ENCODE results near the gene OR1S2. TPM values are rescaled to one million over a fixed set of nuclear protein-coding genes. Genes with fewer than 3 reads are reported as not detected.
"Not testable (repeated sequence)": the region's sequence is repeated elsewhere in the genome, so short reads cannot be mapped to it uniquely, and the experiment has no call there.

OR1S2 gene, protein sequence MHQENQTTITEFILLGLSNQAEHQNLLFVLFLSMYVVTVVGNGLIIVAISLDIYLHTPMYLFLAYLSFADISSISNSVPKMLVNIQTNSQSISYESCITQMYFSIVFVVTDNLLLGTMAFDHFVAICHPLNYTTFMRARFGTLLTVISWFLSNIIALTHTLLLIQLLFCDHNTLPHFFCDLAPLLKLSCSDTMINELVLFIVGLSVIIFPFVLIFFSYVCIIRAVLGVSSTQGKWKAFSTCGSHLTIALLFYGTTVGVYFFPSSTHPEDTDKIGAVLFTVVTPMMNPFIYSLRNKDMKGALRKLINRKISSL
- total RNA-seq = not detected

DNA sequence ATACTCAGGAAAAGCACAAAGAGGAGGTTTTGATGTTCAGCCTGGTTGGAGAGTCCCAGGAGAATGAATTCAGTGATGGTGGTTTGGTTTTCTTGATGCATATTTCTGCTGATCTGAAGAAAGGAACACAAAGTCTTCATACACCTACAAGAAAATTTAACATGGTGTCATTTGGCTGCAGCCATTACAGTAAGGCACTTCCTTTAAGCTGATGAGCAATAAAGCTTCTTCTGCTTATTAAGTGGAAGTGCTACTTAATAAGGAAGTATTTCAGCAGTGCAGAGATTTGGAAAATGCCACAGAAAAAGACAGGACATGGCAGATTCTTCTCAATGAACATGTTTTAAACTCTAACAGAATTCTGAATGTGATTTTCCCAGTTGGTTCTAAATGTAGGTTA lies at the start of gene OR1S2:
Gene OR1S2 (minus strand): TSS at position 101 of the 400 bp plus-strand sequence. CDS start 0 bp downstream, at position 101.
- no peak for DNase-seq (ENCODE audit: low spot score)

DNA sequence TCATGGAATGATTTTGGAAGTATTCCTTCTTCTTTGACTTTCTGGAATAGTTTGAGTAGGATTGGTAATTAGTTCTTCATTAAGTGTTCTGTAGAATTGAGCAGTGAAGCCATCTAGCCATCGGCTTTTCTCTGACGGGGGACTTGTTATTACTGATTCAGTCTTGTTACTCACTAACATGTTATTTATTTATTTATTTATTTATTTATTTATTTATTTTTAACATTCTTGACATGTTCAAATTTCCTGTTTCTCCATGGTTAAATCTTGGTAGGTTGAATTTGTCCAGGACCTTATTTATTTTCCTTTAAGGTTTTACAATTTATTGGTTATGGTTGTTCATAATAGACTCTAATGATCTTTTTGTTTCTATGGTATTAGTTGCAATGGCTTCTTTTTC lies 40.0 kb upstream of the OR1S2 start:
- no peak for DNase-seq (ENCODE audit: low spot score)

DNA sequence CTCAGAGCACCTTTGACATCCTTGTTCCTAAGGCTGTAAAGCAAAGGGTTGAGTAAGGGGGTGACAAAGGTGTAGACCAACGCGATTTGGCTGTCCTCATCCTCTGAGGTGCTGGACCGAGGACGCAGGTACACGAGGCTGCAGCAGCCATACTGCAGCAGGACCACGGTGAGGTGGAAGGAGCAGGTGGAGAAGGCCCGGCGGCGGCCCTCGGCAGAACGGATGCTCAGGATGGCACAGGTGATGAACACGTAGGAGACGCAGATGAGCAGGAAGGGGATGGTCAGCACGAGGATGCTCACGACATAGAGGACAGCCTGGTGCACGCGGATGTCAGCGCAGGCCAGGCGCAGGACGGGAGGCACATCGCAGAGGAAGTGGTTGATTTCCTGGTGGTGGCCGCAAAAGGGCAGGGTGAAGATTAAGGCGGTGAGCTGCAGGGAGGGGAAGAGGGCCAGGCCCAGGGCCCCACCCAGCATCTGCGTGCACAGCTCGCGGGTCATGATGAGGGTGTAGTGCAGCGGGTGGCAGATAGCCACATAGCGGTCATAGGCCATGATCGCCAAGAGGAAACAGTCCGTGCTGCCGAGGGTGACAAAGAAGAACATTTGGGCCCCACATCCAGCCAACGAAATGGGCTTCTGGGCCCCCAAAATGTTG lies 24.1 kb upstream of the OR1S2 start:
- no peak for DNase-seq (ENCODE audit: low spot score)

DNA sequence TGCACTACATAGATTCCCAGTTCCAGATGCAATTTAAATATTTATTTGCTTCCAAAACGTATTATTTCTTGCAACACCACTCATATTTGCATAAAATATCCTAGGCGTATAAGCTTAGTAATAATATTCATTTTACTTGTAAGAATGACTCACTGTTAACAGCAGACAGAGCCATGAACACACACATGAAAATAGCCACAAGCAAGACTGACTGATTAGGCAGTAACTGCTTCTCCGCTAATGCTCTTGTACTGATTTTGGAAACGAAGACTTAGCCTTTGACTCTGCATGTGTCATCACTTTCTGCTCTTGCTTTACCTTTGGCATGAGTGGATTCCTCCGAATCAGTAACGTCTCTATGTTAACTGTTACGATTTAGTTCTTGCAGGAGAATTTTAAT lies 18.8 kb upstream of the OR1S2 start:
- no peak for DNase-seq (ENCODE audit: low spot score)

DNA sequence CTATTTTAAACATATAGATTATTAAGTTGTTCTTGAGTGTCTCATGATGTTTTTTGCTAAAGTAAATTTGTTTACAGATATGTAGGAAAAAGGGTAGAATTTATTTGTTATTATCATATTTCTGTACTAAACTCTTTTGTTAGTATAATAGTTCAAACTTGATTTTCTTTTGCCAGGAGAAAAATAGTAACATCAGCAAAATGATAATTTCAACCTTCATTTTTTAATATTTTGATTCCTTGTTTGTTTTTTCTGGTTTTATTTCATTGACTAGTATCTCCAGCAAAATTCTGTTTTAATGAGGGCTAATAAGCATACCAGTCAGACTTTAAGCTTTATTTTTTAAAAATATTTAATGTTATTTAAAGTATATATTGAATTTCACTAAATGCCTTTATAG lies 12.5 kb upstream of the OR1S2 start:
- no peak for DNase-seq (ENCODE audit: low spot score)

DNA sequence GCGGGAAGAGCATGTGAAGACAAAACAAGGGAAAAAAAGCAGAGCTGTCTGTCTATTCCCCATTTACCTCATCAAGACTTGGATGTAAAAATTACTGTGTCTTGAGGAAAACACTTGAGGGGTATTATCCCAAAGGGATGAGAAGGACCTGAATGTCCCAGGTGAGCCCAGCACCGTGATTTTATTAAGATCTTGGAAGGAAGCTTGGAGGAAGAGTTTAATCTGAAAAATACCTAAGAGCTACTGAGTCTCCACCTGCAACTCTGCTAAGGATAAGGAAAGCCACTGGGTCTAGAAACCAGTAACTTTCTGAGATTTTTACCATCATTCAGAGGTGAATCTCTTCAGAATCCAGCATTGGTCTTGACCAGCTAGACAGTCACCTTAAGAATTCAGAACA lies 8.5 kb upstream of the OR1S2 start, which contains the start of gene OR1S1:
Gene OR1S1 (plus strand): TSS at position 301 of the 400 bp plus-strand sequence.
- DNase-seq (ENCODE audit: low spot score) = not testable (repeated sequence)

DNA sequence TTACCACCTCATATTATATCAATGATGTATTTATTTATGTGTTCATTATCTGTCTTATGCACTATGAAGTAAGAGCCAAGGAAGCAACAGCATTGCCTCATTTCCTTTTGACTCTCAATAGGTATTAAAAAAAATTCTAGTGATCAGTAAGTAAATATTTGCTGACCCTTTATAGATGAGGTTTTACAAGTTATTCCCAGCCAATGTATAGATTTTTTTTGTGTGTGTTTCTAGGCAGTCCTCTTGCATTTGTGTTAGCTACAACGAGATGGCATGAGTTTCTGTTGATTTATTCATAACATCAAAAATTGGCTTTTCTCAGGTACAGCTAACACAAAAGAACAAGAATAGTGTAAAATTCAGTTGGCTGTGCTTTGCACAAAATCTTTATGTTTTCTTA lies 4.7 kb downstream of the OR1S2 start:
- DNase-seq (ENCODE audit: low spot score) = no peak

DNA sequence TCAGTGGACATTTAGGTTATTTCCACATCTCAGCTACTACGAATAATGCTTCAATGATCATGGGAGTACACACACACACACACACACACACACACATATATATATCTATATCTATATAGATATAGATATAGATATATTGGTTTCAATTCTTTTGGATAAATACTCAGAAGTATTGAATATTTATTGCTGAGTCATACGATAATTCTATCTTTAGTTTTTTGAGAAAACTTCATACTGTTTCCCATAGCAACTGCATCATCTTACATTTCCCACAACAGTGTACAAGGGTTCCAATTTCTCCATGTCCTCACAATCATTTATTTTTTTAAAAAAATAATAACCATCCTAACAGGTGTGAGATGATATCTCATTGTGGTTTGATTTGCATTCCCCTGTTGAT lies 8.0 kb downstream of the OR1S2 start:
- DNase-seq (ENCODE audit: low spot score) = no peak

DNA sequence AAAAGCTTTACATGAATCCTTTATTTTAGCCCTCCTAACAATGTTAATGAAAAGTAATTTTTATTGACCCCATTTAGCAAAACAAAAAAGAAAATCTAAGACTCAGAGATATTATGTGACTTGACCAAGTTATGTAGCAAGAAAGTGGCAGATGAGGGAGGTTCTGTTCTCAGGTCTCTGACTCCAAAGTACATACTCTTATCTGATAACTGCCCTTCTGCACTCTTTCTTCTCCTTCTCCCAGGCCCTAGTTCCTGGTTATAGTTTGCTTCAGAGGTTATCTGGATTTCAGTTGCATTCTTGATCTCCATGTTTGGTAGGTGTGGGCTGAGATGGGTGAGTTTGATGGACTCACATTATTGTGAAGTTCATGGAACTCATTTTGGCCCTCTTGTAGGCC lies 10.6 kb downstream of the OR1S2 start:
- no peak for DNase-seq (ENCODE audit: low spot score)

DNA sequence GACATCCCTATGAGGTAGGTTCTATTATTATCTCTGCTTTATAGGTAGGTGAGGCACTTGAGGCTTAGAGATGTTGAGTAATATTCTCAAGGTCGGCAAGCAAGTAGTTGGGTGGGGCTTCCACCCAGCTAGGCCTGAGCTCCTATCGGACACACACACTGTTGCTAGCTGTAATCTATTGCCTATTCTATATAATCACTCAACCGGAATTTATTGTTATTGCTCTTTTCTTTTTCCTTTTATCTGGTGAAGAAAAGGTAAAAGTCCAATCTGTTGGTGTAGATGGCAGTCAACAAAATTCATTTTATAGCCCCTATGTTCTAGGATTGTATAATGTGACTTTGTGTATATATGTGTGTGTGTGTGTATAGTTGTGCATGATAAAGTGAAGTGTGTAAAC lies 11.7 kb downstream of the OR1S2 start:
- no peak for DNase-seq (ENCODE audit: low spot score)

DNA sequence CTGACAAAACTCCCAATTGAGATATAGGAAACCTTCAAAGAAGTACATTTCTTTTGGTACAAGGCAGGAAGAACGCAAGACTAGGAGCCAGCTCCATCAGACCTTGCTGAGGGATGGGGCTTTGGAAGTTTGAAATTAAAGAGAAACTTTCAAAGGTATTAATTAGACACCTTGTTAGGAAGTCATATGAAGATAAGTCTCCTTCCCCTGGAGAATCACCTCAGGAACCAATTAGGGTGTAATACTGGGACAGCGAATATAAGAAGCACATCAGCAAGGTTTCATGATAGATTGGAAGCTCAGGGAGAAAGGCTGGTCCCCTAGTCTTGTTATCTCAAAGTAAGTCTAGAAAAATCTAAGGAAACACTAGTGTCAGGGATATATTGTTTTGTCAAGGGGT lies 15.2 kb downstream of the OR1S2 start, which contains the start of gene OR9Q2:
Gene OR9Q2 (plus strand): TSS at position 301 of the 400 bp plus-strand sequence. CDS start 1,421 bp downstream, outside the sequence.
- no peak for DNase-seq (ENCODE audit: low spot score)

DNA sequence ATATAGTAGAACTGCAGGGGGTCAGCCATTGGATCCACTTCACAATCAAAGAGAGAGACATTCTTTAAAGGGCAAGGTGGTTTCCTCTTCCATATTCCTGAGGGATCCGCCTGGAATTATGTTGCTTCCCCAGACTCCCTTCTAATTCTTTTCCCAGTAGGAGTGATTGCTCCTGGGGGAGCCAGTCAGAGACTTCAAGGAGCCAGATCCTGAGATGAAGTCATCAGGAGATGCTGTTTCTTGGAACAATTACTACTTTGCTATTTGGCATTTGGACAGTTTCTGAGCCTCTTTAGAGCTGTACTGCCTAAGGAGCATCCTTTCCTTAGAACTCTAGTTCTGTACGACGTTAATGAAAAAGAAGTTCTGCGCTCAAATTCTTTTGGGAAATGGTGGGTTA lies 17.0 kb downstream of the OR1S2 start:
- DNase-seq (ENCODE audit: low spot score) = no peak

DNA sequence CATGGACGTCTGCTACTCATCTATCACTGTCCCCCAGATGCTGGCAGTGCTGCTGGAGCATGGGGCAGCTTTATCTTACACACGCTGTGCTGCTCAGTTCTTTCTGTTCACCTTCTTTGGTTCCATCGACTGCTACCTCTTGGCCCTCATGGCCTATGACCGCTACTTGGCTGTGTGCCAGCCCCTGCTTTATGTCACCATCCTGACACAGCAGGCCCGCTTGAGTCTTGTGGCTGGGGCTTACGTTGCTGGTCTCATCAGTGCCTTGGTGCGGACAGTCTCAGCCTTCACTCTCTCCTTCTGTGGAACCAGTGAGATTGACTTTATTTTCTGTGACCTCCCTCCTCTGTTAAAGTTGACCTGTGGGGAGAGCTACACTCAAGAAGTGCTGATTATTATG lies 24.3 kb downstream of the OR1S2 start:
- no peak for DNase-seq (ENCODE audit: low spot score)

DNA sequence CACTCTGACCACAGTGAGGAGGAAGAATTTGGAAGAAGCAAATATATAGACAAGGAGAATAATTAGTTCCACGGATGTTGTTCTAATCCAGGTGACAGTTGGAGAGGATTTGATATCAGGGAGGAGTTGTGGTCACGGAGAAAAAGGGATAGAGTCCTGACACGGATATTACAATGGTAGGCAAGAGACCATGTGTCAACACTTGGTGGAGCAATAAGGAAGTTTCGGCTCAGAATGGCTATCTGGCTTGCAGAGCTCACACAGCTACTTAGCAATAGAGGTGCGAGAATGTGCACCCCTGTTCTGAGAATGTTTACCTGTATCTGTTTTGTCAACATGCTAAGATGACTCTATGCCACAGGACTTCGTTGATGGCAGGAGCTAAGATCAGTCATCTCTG lies 25.5 kb downstream of the OR1S2 start:
- no peak for DNase-seq (ENCODE audit: low spot score)

DNA sequence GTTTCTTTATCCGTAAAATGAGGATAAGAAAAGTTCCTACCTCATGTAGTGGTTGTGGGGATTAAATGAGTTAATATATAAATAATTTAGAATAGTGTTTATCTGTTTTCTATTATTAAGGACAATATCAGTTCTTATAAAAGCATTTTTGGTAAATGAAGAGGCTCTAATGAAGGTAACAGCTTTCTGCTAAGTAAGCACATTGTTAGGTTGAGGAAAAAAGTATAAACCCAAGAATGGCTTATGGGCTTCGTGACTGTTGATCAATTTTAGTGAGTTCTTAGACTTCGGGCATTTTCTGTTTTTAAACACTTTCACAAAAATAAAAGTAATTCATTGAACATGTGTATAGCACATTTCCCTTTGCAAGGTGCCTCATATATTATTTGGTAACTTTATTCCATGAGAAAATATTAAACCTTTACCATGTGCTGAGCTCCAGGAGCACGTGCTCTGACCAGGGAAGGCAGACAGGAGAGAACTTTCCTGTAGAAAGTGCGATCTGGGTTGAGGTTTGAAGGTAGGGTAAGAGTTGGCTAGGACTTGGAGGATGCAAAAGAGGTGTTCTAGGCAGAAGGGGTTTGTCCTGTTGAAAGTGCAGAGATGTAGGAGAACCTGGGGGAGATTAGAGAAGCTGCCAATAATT lies 26.4 kb downstream of the OR1S2 start:
- no peak for DNase-seq (ENCODE audit: low spot score)

DNA sequence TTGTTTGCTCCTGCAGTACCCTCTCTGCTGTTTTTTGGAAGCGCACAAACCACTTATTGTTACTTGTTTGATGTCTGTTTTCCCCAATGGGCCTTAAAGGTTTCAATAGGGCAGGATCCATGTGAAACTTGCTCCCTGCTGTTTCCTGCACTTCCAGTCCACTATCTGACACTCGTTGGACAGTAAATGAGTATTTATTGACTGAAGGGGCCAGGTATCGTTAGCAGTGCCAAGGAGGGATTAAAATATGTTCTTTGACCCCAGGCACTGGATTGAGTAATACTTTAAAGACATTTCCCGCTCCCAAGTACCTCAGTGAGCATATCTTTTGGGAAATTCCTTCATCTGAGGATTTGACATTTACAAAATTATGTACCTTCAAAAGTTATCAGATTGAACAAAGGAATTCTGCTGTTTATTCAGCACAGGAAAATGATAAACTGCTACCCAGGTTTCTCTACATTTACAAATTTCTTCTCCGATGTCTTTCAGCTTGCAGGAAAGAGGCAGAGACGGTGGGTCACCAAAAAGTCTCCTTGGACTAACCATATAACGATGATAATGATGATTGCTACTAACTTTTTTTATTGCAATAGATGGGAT lies 38.3 kb downstream of the OR1S2 start:
- no peak for DNase-seq (ENCODE audit: low spot score)

DNA sequence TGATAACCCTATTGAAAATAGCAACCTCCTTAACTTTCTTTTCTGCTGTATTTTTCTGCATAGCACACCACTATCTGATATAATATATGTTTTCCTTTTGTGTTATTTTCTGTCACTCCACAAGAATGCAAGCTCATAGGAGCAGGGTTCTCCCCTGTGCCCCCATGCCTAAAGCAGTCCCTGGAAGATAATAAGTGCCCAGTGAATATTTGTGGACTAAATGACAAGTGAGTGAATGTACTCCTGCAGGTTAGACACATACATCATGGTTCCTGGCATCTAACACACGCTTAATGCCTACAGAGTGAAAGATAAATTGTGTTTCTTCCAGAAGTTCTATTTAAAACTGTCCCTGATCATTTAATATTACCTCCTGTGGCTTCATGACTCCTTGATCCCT lies 39.0 kb downstream of the OR1S2 start:
- no peak for DNase-seq (ENCODE audit: low spot score)

DNA sequence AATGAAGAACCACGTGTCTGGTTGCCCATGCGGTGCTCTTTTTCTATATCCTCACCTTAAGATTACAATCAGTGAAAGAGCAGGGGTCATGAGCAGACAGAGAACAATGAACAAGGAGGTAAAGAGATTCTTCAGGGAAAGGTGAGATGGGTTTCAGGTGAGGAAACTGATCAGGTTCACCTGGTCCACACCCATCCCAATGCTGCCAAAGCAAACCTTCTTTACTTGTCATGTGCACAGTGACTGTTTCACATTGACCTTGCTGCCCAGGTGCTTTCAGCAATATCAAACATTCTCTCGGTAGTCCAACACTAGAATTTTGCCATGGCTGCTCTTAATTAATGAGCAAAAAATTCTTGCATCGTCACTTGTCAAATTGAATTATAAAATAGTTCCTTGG lies 39.6 kb downstream of the OR1S2 start:
- no peak for DNase-seq (ENCODE audit: low spot score)
